ENCODE results near the gene ADGRL2.

DNA sequence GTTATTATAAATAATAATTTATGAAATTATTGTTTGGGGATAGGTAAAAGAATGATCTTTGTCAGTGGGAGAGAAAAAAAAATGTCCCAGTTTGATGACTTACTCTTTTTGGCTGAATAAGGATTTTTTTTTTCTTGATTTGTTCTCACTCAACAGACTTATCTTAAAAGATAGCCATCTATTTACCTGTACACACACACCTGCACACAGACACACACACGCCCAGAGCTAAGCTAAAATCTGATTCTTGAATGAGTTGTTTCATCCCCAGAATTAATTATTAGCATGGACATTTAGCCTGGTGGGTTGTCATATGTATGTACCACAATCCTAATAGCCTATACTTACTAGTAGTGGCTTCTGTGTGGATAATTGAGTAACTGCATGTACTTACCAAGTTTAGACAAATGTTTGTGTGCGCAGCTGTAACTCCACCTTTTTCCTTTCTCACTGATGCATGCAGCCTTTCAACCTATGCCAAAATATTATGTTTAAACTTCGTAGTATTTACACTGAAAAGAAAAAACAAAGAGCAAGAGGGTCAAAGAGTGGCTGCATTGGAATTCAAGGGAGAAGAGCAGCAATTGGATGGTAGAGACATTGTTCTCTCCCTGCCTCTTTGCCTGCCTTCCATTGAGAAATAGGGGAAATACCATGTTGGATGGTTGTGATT is 174.3 kb downstream of the ADGRL2 start:
- TF ChIP-seq POLR2AphosphoS5 (IDR thresholded peaks at IDR 0.05; ENCODE audit: borderline replicate concordance, low read depth, low read length) (no peak), EZH2 (IDR thresholded peaks at IDR 0.05) (no peak)

Measured in SK-N-MC (cell line).